MG63 (cell line): ENCODE measurements around the gene LMX1B. TPM values are rescaled to one million over a fixed set of nuclear protein-coding genes. Genes with fewer than 3 reads are reported as not detected.

Source experiments
- DNase-seq: peaks from one replicate; pipeline ENCODE4 v3.0.0-alpha.2; 2020
- H3K27me3 ChIP-seq: fragments of 250-450 bp; sonication (Bioruptor Pico); 2 replicates; pipeline ENCODE4 v1.5.1; 2020; ENCODE audit warnings: mild to moderate bottlenecking, moderate library complexity
- H3K36me3 ChIP-seq: fragments of 250-450 bp; sonication (Bioruptor Pico); 2 replicates; pipeline ENCODE4 v1.5.1; 2020; ENCODE audit warnings: mild to moderate bottlenecking, moderate library complexity
- H3K4me3 ChIP-seq: fragments of 250-450 bp; sonication (Bioruptor Pico); 2 replicates; pipeline ENCODE4 v1.5.1; 2020; ENCODE audit warnings: mild to moderate bottlenecking, moderate library complexity
- H3K9me3 ChIP-seq: fragments of 250-450 bp; sonication (Bioruptor Pico); 2 replicates; pipeline ENCODE4 v1.5.1; 2020; ENCODE audit warnings: mild to moderate bottlenecking, moderate library complexity
- total RNA-seq: library from RNA; depleted of rRNA; stranded (reverse); fragments of >200 nt; shearing (Covaris generic); gene quantifications from 2 replicates; pipeline ENCODE4 v1.2.3, GENCODE V29; 2014; ENCODE audit warnings: low replicate concordance

Gene LMX1B
- total RNA-seq, 1 experiment from 2014 or later: 1.6 TPM

- no peaks in the 10 kb centered on the region for H3K27me3 ChIP-seq
- H3K4me3 ChIP-seq: peak overlapping the region; percentile 43
- no peaks in the 10 kb centered on the region for H3K36me3 ChIP-seq
- H3K9me3 ChIP-seq: no peaks in the 10 kb centered on the region
- no peak for DNase-seq
Observed at GRCh38 chr9:126612813-126613641, 701 bp upstream of the LMX1B start.

GRCh38 chr9:126614088-126614454 lies 343 bp downstream of the LMX1B start:
- peak; percentile 36 for DNase-seq
- Histone ChIP-seq H3K36me3 (no peaks in the 10 kb centered on the region), H3K27me3 (no peaks in the 10 kb centered on the region), H3K4me3 (no peak overlapping the region), H3K9me3 (no peaks in the 10 kb centered on the region)

GRCh38 chr9:126614455-126615244 lies 922 bp downstream of the LMX1B start:
- H3K9me3 ChIP-seq: no peaks in the 10 kb centered on the region
- no peak for DNase-seq
- H3K27me3 ChIP-seq: no peaks in the 10 kb centered on the region
- no peak overlapping the region for H3K4me3 ChIP-seq
- no peaks in the 10 kb centered on the region for H3K36me3 ChIP-seq

DNA sequence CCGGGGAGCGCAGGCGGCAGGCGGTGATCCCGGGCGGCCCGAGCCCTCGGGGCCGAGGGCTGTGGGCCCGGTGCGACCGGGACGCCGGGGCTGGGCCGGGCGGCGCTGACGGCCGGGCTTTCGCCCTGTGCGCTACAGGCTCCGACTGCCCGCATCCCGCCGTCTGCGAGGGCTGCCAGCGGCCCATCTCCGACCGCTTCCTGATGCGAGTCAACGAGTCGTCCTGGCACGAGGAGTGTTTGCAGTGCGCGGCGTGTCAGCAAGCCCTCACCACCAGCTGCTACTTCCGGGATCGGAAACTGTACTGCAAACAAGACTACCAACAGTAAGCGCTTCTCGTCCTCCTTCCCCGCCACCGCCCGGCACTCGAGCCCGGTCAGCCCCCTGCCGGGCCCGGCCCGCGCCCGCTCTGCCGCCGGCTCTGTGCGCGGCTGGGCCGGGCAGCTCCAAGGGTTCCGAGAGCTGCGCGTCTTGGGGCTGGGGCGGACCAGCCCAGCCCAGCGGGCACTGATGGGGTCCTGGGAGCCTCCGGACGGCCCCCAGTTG lies 1.6 kb downstream of the LMX1B start:
- H3K36me3 ChIP-seq: no peaks in the 10 kb centered on the region
- H3K9me3 ChIP-seq: no peaks in the 10 kb centered on the region
- no peak overlapping the region for H3K4me3 ChIP-seq
- no peak for DNase-seq
- H3K27me3 ChIP-seq: no peaks in the 10 kb centered on the region

DNA sequence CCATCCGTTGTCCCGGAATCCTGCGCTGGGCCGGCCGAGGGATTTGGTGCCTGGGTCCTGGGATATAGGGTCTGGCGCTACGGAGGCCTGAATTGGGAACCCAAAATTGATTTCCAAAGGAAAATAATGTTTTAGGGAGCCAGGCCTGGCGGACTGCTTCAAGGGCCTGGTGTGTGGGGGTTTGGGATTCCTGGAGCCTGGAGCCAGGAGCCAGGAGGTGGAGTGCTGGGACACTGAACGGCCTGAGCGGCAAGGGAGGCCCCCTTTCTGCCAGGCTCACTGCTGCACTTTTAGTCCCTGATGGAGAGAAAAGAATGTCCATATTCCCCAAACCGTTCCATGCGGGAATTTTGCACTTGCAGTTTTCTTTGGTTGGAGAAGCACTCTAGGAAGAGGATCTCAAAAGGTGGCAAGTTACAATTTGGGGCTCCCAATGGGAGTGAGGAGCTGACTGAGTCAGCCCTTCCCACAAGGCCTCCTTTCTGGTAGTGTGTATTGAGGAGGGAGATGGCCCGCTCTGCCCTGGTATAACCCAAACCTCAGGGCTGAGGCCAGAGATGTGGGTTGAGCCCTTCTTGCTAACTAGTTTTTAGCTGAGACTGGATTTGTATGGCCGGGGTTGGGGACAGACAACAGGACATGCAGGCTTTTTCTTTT lies 2.2 kb downstream of the LMX1B start:
- Histone ChIP-seq H3K36me3 (no peaks in the 10 kb centered on the region), H3K9me3 (no peaks in the 10 kb centered on the region), H3K27me3 (no peaks in the 10 kb centered on the region), H3K4me3 (no peak overlapping the region)
- no peak for DNase-seq

DNA sequence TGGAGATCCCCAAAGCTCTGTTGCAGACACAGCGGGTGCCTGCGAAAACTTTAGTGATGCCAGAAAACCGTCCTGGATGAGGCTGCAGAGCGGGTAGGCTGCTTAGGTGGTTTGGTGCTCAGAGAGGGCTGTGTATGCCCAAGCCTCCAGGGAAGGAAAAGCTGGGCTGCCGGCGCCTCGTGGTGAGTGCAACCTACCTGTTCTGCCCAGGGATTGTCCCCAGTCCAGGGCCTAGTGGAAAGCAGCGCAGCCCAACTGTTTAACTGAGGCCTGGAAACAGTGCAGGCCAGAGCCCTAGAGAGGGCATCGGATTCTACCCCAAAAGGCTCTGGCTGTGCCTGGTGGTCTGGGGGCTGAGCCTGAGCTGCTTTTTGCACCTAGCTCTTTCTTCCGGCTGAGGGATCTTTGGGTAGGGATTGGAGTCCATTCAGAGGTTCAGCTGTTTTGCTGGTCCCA lies 2.8 kb downstream of the LMX1B start:
- H3K27me3 ChIP-seq: no peaks in the 10 kb centered on the region
- no peak for DNase-seq
- no peaks in the 10 kb centered on the region for H3K9me3 ChIP-seq
- no peak overlapping the region for H3K4me3 ChIP-seq
- H3K36me3 ChIP-seq: no peaks in the 10 kb centered on the region

DNA sequence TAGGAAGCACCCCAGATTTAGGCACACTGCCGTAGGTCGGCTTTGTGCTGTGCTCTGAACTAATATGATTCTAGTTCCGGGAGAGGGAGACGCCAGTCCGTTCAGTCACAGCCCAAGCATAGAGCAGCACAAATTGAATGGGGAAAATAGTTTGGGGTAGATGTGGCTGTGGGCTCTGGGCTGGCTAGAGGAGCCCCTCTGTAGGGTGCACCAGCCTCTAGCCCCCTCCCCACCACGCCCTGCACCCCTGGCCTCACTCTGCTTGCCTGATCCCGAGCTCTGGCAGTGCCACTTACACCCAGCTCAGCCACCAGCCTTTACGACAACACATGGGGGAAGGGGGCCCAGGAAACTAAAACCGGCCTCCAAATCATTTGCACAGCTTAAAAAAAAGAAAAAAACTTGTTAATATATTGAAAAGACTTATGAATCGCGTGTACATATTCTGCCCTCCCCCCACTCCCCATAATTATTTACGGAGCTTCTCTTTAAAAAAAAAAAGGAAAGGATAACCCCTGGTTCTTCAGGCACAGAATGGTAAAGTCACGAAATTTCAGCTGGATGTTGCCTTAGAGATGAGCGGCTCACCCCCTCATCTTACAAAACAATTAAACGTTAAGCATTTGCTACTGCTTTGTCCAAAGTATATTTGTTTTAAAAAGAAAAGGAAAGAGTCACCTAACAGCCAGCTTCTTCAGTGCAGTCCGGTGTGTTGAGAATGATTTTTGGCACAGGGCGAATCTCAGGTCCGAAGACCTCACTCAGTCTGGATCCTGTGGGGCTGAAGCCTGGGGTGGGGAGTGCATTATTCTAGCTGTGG lies 3.5 kb downstream of the LMX1B start:
- Histone ChIP-seq H3K27me3 (no peaks in the 10 kb centered on the region), H3K4me3 (no peak overlapping the region), H3K36me3 (no peaks in the 10 kb centered on the region), H3K9me3 (no peaks in the 10 kb centered on the region)
- DNase-seq: no peak

GRCh38 chr9:126617823-126618165 lies 4.1 kb downstream of the LMX1B start:
- DNase-seq: no peak
- no peaks in the 10 kb centered on the region for H3K27me3 ChIP-seq
- no peaks in the 10 kb centered on the region for H3K36me3 ChIP-seq
- no peak overlapping the region for H3K4me3 ChIP-seq
- H3K9me3 ChIP-seq: no peaks in the 10 kb centered on the region

DNA sequence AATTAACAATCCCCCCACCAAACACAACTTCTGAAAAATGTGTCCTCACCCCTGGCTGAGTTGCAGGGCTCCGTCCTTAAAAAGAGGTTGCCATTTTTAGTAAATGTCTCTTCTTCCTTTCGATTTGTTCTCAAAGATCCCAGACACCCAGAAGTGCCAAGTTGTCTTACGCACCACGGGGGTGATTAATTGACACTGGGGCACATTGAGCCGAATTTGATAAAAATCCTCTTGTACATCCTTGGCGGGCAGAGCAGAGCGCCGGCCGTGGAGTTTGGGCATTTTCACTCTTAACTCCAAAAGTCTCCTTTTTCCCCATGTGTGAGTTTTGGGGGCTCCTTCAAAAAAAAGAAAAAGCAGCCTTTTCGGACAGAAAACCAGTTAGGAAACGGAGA lies 4.5 kb downstream of the LMX1B start:
- Histone ChIP-seq H3K36me3 (no peaks in the 10 kb centered on the region), H3K4me3 (no peak overlapping the region), H3K9me3 (no peaks in the 10 kb centered on the region), H3K27me3 (no peaks in the 10 kb centered on the region)
- no peak for DNase-seq

- no peaks in the 10 kb centered on the region for H3K27me3 ChIP-seq
- DNase-seq: no peak
- no peaks in the 10 kb centered on the region for H3K9me3 ChIP-seq
- H3K4me3 ChIP-seq: no peak overlapping the region
- no peaks in the 10 kb centered on the region for H3K36me3 ChIP-seq
Observed at GRCh38 chr9:126618585-126619360, 5.0 kb downstream of the LMX1B start.

- H3K4me3 ChIP-seq: no peak overlapping the region
- H3K9me3 ChIP-seq: no peaks in the 10 kb centered on the region
- H3K27me3 ChIP-seq: no peaks in the 10 kb centered on the region
- H3K36me3 ChIP-seq: no peaks in the 10 kb centered on the region
- DNase-seq: no peak
Observed at GRCh38 chr9:126619361-126620135, 5.8 kb downstream of the LMX1B start.

- DNase-seq: no peak
- Histone ChIP-seq H3K36me3 (no peaks in the 10 kb centered on the region), H3K9me3 (no peaks in the 10 kb centered on the region), H3K27me3 (no peaks in the 10 kb centered on the region), H3K4me3 (no peak overlapping the region)
Observed at GRCh38 chr9:126620478-126620877, 6.8 kb downstream of the LMX1B start.

DNA sequence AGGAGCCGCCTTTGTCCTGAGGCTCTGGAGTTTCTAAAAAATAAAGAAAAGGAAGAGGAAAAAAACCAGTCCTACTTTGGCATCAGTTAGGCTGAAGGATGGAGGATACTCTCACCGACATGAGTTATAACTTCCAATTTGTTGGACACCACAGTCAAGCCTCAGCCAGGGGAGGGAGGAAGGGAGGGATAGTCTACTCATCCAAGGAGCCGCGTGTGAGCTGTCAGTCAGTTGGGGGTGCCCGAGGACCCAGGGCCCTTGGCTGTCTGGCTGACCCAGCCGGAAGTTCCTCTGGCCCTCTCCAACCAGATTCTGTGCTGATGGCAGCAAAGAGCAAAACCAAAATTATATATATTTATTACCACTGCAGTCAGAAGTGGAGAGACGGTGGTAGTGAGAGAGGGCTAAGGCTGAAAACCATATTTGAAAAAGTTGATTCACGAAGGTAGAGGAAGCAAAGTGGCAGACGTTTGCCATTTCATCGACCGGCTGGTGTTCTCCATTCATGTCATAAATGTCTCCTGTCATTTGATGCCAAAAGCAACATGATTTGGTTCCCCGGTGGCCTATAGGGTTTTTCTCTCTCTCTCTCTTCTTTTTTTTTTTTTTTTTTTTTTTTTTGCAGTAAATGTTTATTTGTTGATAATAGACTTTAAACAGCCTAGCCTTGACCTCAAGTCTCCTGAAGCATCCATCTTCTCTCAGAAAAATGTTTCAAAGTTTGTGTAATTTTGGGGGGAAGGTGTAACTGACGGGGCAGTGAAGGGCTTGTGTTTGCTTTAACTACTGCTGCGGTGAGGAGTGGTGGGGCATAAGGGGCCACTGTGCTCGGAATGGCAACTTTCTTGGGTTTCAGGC lies 7.6 kb downstream of the LMX1B start:
- H3K9me3 ChIP-seq: no peaks in the 10 kb centered on the region
- H3K27me3 ChIP-seq: no peaks in the 10 kb centered on the region
- H3K36me3 ChIP-seq: no peaks in the 10 kb centered on the region
- no peak for DNase-seq
- no peak overlapping the region for H3K4me3 ChIP-seq

GRCh38 chr9:126621919-126622735 lies 8.4 kb downstream of the LMX1B start:
- no peak overlapping the region for H3K4me3 ChIP-seq
- H3K9me3 ChIP-seq: no peaks in the 10 kb centered on the region
- H3K27me3 ChIP-seq: no peaks in the 10 kb centered on the region
- no peaks in the 10 kb centered on the region for H3K36me3 ChIP-seq
- no peak for DNase-seq
